Thyroid gland (tissue), 4 donors: ENCODE measurements around the gene CDYL2.

Experiments used
- CTCF ChIP-seq, 6 experiments: fragments of 200-600 bp in 3 of 6; fragments of 450-650 bp in 3 of 6; sonication (generic) in 3 of 6; IDR thresholded peaks; one replicate each; pipeline ENCODE4 v1.5.1; 2016 to 2019; ENCODE audit warnings: antibody characterized with exemption in 6 of 6, mild to moderate bottlenecking in 2 of 6, inconsistent platforms in 1 of 6, moderate library complexity in 1 of 6
- POLR2A ChIP-seq, 2 donors: fragments of 450-650 bp; IDR thresholded peaks; one replicate each; pipeline ENCODE4 v1.6.1; 2017; ENCODE audit warnings: antibody characterized with exemption in 2 of 2, mild to moderate bottlenecking in 2 of 2, moderate library complexity in 1 of 2

DNA sequence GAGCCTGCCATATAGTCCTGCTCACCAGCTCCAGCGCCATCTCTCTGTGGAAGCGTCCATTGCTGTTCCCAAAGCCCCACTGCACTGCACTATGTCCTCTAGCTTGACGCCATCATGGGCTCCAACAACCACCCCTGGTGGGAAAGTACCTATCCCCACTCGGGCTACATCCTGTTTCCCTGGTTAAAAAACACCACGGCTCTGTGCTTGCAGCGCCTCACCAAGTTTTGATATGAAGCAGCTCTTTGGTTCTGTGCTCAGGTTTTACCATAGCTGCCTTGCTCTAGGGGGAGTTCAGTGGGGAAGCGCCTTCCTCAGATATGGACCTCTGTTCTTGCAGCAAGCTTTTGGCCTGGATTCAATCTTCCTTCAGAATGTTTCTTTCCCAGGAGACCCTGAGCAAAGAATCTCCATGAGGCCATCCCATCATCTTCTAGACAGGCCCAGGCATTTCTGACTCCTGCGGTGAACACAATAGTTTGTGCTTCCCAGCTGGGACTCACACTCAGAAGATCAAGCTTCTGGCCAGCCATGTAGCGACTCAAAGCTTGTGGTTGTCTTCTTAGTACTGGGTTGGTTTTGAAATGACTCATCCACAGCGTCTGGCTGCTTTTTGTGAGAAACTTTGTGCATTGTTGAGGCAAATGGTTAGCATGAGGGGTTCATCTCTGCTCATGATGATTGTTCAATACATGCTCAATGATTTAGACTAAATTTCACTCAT lies 224.1 kb downstream of the CDYL2 start:
- TF ChIP-seq CTCF (IDR thresholded peaks at IDR 0.05): no peak
- no peak for TF ChIP-seq POLR2A (IDR thresholded peaks at IDR 0.05)
